HCT116 (cell line): ENCODE data around the gene NOTCH1. TPM values are rescaled to one million over a fixed set of nuclear protein-coding genes. Genes with fewer than 3 reads are reported as not detected.

Experiments used
- ATAC-seq: fragments of 200-7000 bp; cut with Tn5 transposase; 2 replicates; pipeline ENCODE4 v1.9.1; 2020; ENCODE audit warnings: mild to moderate bottlenecking, moderate library complexity
- BruUV-seq: library from RNA; stranded (reverse); fragments of 400-500 nt; replicated peaks from 2 replicates; lab custom pipeline; 2021; lab: Mats Ljungman, UMichigan
- CTCF ChIA-PET: fragments of 300-600 bp; sonication (Branson Sonifier 250); formaldehyde crosslinking; loops from one replicate; lab custom pipeline; 2021; ENCODE audit warnings: antibody characterized with exemption; lab: Charles Lee
- POLR2A ChIA-PET: fragments of 300-600, 350-600 bp; sonication (Branson Sonifier 250); formaldehyde crosslinking; loops from one replicate; lab custom pipeline; 2021; ENCODE audit warnings: antibody characterized with exemption; lab: Charles Lee
- RAD21 ChIA-PET, 2 experiments: fragments of 300-600 bp; sonication (Branson Sonifier 250); formaldehyde crosslinking; loops; one replicate each; lab custom pipeline; 2023; ENCODE audit warnings: low total read pairs in 2 of 2; ENCODE audit not compliant: uncharacterized antibody in 2 of 2, unreplicated experiment in 2 of 2, low non-redundant PET in 1 of 2; lab: Charles Lee
- DNase-seq: peaks from one replicate; pipeline ENCODE4 v3.0.0-alpha.2; 2010; ENCODE audit warnings: low read depth, low spot score
- H2AFZ ChIP-seq: fragments of 200-600 bp; shearing (Covaris generic), sonication (generic); 2 replicates; pipeline ENCODE4 v1.6.1; 2017; ENCODE audit warnings: low read depth, mixed run types, mixed read lengths, antibody characterized with exemption, low read length; ENCODE audit not compliant: poor library complexity, severe bottlenecking
- H3K27ac ChIP-seq: 2 replicates; pipeline ENCODE4 v1.5.1; 2012; ENCODE audit warnings: low read depth, low read length
- H3K27me3 ChIP-seq: fragments of 200-600 bp; sonication (generic); 2 replicates; pipeline ENCODE4 v1.6.1; 2016; ENCODE audit warnings: mixed run types, low read length, mixed read lengths; ENCODE audit not compliant: insufficient read depth
- H3K36me3 ChIP-seq, 2 experiments: fragments of 200-500 bp in 1 of 2; fragments of 200-600 bp in 1 of 2; sonication (Bioruptor generic) in 1 of 2; sonication (generic) in 1 of 2; 2 replicates each; pipeline versions ENCODE4 v1.5.1 to v1.6.1; 2014 to 2016; ENCODE audit warnings: low read length in 2 of 2, inconsistent platforms in 1 of 2, mixed read lengths in 1 of 2, mixed run types in 1 of 2; ENCODE audit not compliant: insufficient read depth in 2 of 2, control insufficient read depth in 1 of 2
- H3K4me1 ChIP-seq, 2 experiments: fragments of 200-600 bp in 1 of 2; sonication (generic) in 1 of 2; 2 replicates each; pipeline versions ENCODE4 v1.5.1 to v1.6.1; 2012 to 2017; ENCODE audit warnings: low read length in 2 of 2, inconsistent platforms in 1 of 2, mild to moderate bottlenecking in 1 of 2, mixed read lengths in 1 of 2, mixed run types in 1 of 2, moderate library complexity in 1 of 2; ENCODE audit not compliant: insufficient read depth in 2 of 2, control insufficient read depth in 1 of 2
- H3K4me2 ChIP-seq: fragments of 200-600 bp; sonication (generic); 2 replicates; pipeline ENCODE4 v1.6.1; 2017; ENCODE audit warnings: mixed run types, low read length, mixed read lengths
- H3K4me3 ChIP-seq, 2 experiments: fragments of 200-600 bp in 1 of 2; sonication (generic) in 1 of 2; replicated peaks in 1 of 2; 2 replicates each; pipeline ENCODE4 v1.5.1; 2011 to 2016; ENCODE audit warnings: low read length in 2 of 2, control low read depth in 1 of 2, low read depth in 1 of 2, mild to moderate bottlenecking in 1 of 2, mixed read lengths in 1 of 2, mixed run types in 1 of 2
- H3K79me2 ChIP-seq: fragments of 200-600 bp; sonication (generic); 2 replicates; pipeline ENCODE4 v1.6.1; 2017; ENCODE audit warnings: mild to moderate bottlenecking, mixed run types, low read length, moderate library complexity, mixed read lengths; ENCODE audit not compliant: insufficient read depth
- H3K9ac ChIP-seq: fragments of 200-600 bp; sonication (generic); 2 replicates; pipeline ENCODE4 v1.6.1; 2016; ENCODE audit warnings: low read length, mixed read lengths
- H3K9me2 ChIP-seq: fragments of 200-600 bp; sonication (generic), shearing (Covaris generic); 2 replicates; pipeline ENCODE4 v1.6.1; 2017; ENCODE audit warnings: mixed run types, mild to moderate bottlenecking, moderate library complexity; ENCODE audit not compliant: insufficient read depth
- H3K9me3 ChIP-seq, 2 experiments: fragments of 200-500 bp in 1 of 2; fragments of 200-600 bp in 1 of 2; sonication (Bioruptor generic) in 1 of 2; sonication (generic) in 1 of 2; 2 replicates each; pipeline ENCODE4 v1.6.1; 2014 to 2017; ENCODE audit warnings: low read length in 2 of 2, mixed read lengths in 2 of 2, inconsistent platforms in 1 of 2, low read depth in 1 of 2, mild to moderate bottlenecking in 1 of 2, mixed run types in 1 of 2, moderate library complexity in 1 of 2; ENCODE audit not compliant: control insufficient read depth in 1 of 2, insufficient read depth in 1 of 2
- H4K20me1 ChIP-seq: fragments of 200-600 bp; sonication (generic), shearing (Covaris generic); 2 replicates; pipeline ENCODE4 v1.6.1; 2017; ENCODE audit warnings: mixed run types, mild to moderate bottlenecking, moderate library complexity; ENCODE audit not compliant: insufficient read depth
- CBX3 ChIP-seq: IDR thresholded peaks from 2 replicates; pipeline ENCODE4 v1.6.1; 2012; ENCODE audit warnings: low read depth
- EGR1 ChIP-seq: IDR thresholded peaks from 2 replicates; pipeline ENCODE4 v1.6.1; 2012; ENCODE audit warnings: low read depth
- EZH2 ChIP-seq: fragments of 200-600 bp; sonication (generic); IDR thresholded peaks from 2 replicates; pipeline ENCODE4 v1.6.1; 2017; ENCODE audit warnings: antibody characterized with exemption, mixed run types
- FOSL1 ChIP-seq: IDR thresholded peaks from 2 replicates; pipeline ENCODE4 v1.6.1; 2012; ENCODE audit warnings: low read depth
- JUND ChIP-seq: IDR thresholded peaks from 2 replicates; pipeline ENCODE4 v1.6.1; 2012
- POLR2A ChIP-seq: IDR thresholded peaks from 2 replicates; pipeline ENCODE4 v1.7.0; 2011; ENCODE audit warnings: borderline replicate concordance; ENCODE audit not compliant: insufficient read depth, insufficient read length; ENCODE audit errors: extremely low read depth
- POLR2AphosphoS5 ChIP-seq: IDR thresholded peaks from 2 replicates; pipeline ENCODE4 v1.6.1; 2011; ENCODE audit warnings: mild to moderate bottlenecking, low read depth, low read length, moderate library complexity
- RAD21 ChIP-seq: IDR thresholded peaks from 2 replicates; pipeline ENCODE4 v1.6.1; 2012; ENCODE audit warnings: low read depth, mild to moderate bottlenecking
- REST ChIP-seq: IDR thresholded peaks from 2 replicates; pipeline ENCODE4 v1.6.1; 2012; ENCODE audit warnings: low read depth
- SIN3A ChIP-seq: IDR thresholded peaks from 2 replicates; pipeline ENCODE4 v1.6.1; 2012; ENCODE audit warnings: low read depth
- SP1 ChIP-seq: IDR thresholded peaks from 2 replicates; pipeline ENCODE4 v1.6.1; 2012; ENCODE audit warnings: low read depth
- SRF ChIP-seq: IDR thresholded peaks from 2 replicates; pipeline ENCODE4 v1.6.1; 2012; ENCODE audit warnings: low read depth
- YY1 ChIP-seq: IDR thresholded peaks from 2 replicates; pipeline ENCODE4 v1.6.1; 2011; ENCODE audit warnings: low read length, low read depth, moderate library complexity, mild to moderate bottlenecking; ENCODE audit not compliant: insufficient replicate concordance; ENCODE audit errors: extremely low read depth
- ZBTB33 ChIP-seq: IDR thresholded peaks from 2 replicates; pipeline ENCODE4 v1.6.1; 2011; ENCODE audit warnings: mild to moderate bottlenecking, low read length, moderate library complexity; ENCODE audit not compliant: insufficient replicate concordance; ENCODE audit errors: extremely low read depth
- ZFX ChIP-seq: fragments of 450-650 bp; IDR thresholded peaks from 2 replicates; pipeline ENCODE4 v1.6.1; 2017
- ZNF274 ChIP-seq: fragments of 200-500 bp; sonication (Bioruptor generic); IDR thresholded peaks from 2 replicates; pipeline ENCODE4 v1.6.1; 2014; ENCODE audit warnings: mild to moderate bottlenecking, low read depth, low read length, inconsistent platforms
- intact Hi-C: fragments of 100-400 bp; cut with micrococcal nuclease; formaldehyde crosslinking; loops from 2 replicates; pipeline ENCODE4 v1.10.0; 2022
- total RNA-seq: library from RNA; stranded (reverse); gene quantifications from one replicate; pipeline ENCODE4 v1.2.1, GENCODE V29; 2021; ENCODE audit not compliant: unreplicated experiment
- TF ChIP-seq, protein P1 (sequence below): IDR thresholded peaks from 2 replicates; pipeline ENCODE4 v1.6.1; 2012
- TF ChIP-seq, protein P2 (sequence below): IDR thresholded peaks from 2 replicates; pipeline ENCODE4 v1.6.1; 2012

The NOTCH1 gene
- total RNA-seq, 1 experiment from 2014 or later = 36.2 TPM

GRCh38 chr9:136533775-136534157, 12.1 kb downstream of the NOTCH1 start:
- Histone ChIP-seq H2AFZ (no peak overlapping the region), H3K9me3 (no peaks in the 10 kb centered on the region), H4K20me1 (no peaks in the 10 kb centered on the region), H3K27me3 (no peaks in the 10 kb centered on the region), H3K4me2 (no peak overlapping the region), H3K9me2 (no peaks in the 10 kb centered on the region), H3K9ac (no peak overlapping the region), H3K4me1 (peaks cover 19 to 47% of the 10 kb centered on the region in 2 experiments), H3K36me3 (peaks cover 0 to 2% of the 10 kb centered on the region in 2 experiments; a peak in 2 of 4 replicates), H3K79me2 (peaks cover 47% of the 10 kb centered on the region), H3K4me3 (no peak overlapping the region), H3K27ac (no peak overlapping the region; the same call in 1 of the 2 replicates)
- no TSS peak for BruUV-seq
- ATAC-seq (no peak), DNase-seq (no peak)
- intact Hi-C loops = no loop called here
- ChIA-PET CTCF (no interaction called here), RAD21 (no interaction called here), POLR2A (no interaction called here)
- TF ChIP-seq SP1 (no peak), ZNF274 (no peak), POLR2A (no peak), EZH2 (no peak), JUND (no peak), CBX3 (no peak), SRF (no peak), SIN3A (no peak), REST (no peak), ZBTB33 (no peak), EGR1 (no peak), RAD21 (no peak), YY1 (no peak), FOSL1 (no peak), POLR2AphosphoS5 (no peak), ZFX (no peak)
- TF ChIP-seq, protein P1, sequence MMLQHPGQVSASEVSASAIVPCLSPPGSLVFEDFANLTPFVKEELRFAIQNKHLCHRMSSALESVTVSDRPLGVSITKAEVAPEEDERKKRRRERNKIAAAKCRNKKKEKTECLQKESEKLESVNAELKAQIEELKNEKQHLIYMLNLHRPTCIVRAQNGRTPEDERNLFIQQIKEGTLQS = no peak
- TF ChIP-seq, protein P2, sequence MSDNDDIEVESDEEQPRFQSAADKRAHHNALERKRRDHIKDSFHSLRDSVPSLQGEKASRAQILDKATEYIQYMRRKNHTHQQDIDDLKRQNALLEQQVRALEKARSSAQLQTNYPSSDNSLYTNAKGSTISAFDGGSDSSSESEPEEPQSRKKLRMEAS = no peak
